Measurements from ENCODE around the gene AHNAK2.

AHNAK2 gene

GRCh38 chr14:104939666-104940410 is 38.3 kb downstream of the AHNAK2 start:
- no peak for DNase-seq (ENCODE audit: low spot score)

- no peak for DNase-seq (ENCODE audit: low spot score)
Observed at GRCh38 chr14:104938960-104939359, 39.2 kb downstream of the AHNAK2 start.

GRCh38 chr14:104938436-104938835 is 39.7 kb downstream of the AHNAK2 start:
- DNase-seq (ENCODE audit: low spot score): no peak

GRCh38 chr14:104937694-104938365 is 40.3 kb downstream of the AHNAK2 start:
- no peak for DNase-seq (ENCODE audit: low spot score)

- DNase-seq (ENCODE audit: low spot score): no peak
Observed at GRCh38 chr14:104937161-104937560, 41.0 kb downstream of the AHNAK2 start.

DNA sequence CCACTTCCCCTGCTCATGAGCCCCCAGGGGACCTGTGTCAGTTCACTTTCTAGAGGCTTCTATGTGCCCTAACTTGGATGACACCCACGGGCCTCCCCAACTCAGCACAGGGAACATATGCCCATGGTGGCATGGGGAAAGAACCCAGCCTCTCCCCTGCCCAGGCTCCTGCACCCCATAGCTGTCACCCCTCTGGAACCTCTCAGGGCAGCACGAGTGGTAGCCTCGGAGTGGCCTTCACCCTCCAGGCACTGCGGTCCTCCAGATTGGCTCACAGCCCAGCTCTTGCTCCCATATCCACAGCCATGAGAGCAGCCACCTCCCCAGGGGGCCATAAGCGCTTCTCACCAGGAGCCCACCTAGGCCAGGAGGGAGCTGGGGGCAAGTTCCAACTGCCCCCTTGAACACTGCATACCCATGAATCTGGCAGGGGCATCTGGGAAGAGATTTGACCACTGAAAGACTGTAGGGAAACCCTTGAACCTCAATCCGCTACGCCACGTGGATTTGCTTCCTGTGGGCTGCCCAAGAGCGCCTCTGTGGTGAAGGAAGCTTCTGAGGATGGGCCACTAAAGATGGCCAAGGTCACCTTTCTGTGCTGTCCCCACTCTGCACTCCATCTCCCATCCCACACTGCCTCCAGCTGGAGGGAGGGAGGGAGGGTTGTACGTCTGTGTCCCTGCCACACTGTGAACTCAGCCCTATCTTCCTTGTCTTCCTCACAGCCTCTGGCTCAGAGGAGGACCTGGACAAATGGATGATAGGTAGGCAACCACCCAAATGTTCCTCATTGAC is 41.6 kb downstream of the AHNAK2 start:
- DNase-seq (ENCODE audit: low spot score): no peak

DNA sequence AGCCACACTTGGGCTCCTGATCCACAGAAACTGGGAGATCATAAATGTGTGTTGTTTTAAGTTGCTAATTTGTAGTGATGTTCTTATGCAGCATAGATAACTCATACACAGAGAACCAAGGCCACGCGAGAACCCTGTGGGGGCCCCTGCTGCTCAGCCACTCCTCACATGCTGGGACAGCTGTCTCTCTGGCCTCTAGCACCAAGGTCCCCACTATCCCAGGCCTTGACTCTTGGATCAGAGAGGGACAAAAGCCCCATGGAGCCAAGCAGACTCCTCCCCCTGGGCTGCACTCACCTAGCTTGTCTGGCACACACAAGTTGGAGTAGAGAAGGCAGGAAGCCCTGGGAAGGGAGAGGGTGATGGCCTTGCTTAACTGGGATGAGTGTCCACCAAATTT is 42.2 kb downstream of the AHNAK2 start:
- DNase-seq (ENCODE audit: low spot score): no peak

GRCh38 chr14:104935026-104935650 is 43.0 kb downstream of the AHNAK2 start:
- DNase-seq (ENCODE audit: low spot score): no peak

- DNase-seq (ENCODE audit: low spot score): peak; percentile 57
Observed at GRCh38 chr14:104933746-104934733, 44.1 kb downstream of the AHNAK2 start.

GRCh38 chr14:104932676-104933631 is 45.2 kb downstream of the AHNAK2 start:
- DNase-seq (ENCODE audit: low spot score): peak; percentile 98

- DNase-seq (ENCODE audit: low spot score): no peak
Observed at GRCh38 chr14:104931771-104932675, 46.2 kb downstream of the AHNAK2 start.

GRCh38 chr14:104931304-104931770 is 46.8 kb downstream of the AHNAK2 start:
- DNase-seq (ENCODE audit: low spot score): no peak

DNA sequence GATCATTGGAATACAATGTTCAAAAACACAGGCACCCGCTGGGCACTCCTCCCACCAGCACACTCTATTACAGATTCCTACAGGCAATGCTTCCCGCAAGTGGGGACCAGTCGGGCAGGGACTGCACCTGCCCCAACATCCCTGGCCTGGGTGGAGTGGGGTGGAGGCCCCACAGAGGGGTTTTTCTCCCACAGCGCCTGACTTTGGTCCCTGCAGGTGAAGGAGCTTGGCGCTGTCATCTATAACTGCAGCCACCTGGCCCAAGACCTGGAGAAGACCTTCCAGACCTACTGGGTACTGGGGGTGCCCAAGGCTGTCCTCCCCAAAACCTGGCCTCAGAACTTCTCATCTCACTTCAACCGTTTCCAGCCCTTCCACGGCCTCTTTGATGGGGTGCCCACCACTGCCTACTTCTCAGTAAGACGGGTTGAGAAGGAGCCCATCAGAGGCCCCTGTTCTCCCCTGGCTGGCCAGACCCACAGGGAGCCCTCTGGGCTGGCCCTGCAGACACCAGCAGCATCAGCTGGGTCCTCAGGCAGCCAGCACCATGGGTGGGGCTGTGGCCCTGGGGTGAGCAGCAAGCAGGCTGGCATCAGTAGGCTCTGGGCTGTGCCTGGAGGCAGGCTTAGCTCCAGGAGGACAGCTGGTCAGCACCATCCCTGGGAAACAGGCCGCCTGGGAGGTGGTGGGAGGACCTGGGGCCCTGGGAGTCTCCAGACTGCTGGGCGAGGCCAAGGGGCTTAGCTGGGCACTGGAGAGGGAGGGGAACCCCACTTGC is 47.5 kb downstream of the AHNAK2 start:
- no peak for DNase-seq (ENCODE audit: low spot score)

- DNase-seq (ENCODE audit: low spot score): no peak
Observed at GRCh38 chr14:104929268-104930230, 48.6 kb downstream of the AHNAK2 start.

- DNase-seq (ENCODE audit: low spot score): no peak
Observed at GRCh38 chr14:104928391-104929133, 49.6 kb downstream of the AHNAK2 start.

GRCh38 chr14:104927901-104928300 is 50.3 kb downstream of the AHNAK2 start:
- no peak for DNase-seq (ENCODE audit: low spot score)

All from iPS-NIHi11 (cell line).